Measurements from ENCODE around the gene CDC7. TPM values are rescaled to one million over a fixed set of nuclear protein-coding genes. Genes with fewer than 3 reads are reported as not detected.

Gene CDC7
- polyA plus RNA-seq, 2 of the 4 experiments (the other 2 are of a cell fraction): 10.1 to 16.8 TPM

DNA sequence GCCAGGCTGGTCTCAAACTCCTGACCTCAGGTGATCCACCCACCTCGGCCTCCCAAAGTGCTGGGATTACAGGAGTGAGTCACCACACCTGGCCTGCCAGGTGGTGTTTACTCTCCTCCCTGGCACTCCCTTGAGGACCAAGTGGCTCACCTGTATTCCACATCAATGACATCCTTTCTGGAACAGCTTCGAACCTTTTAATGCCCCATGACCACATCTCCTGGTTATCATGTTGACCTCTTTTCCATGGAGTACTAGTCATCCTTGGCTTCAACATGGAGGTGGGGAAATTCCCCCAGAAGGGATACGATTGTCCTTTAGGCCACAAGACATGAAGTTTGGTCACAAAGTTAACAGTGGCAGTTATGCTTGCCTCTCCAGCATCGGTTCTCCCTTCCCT, 66.9 kb downstream of the CDC7 start (continued):
- TF ChIP-seq GATA3 (IDR thresholded peaks at IDR 0.05; ENCODE audit: borderline replicate concordance): no peak
- TF ChIP-seq RNF2 (IDR thresholded peaks at IDR 0.05; ENCODE audit: borderline replicate concordance, low read depth): no peak
- no peak for TF ChIP-seq FOXS1 (CRISPR knock-in tag; IDR thresholded peaks at IDR 0.05)
- TF ChIP-seq RCOR1 (IDR thresholded peaks at IDR 0.05; ENCODE audit: low read depth, low read length): no peak
- TF ChIP-seq SMC3 (IDR thresholded peaks at IDR 0.05): no peak

GRCh38 chr1:91568261-91568660, 67.6 kb downstream of the CDC7 start:
- ChIA-PET POLR2A (no interaction called here), CTCF (no interaction called here)
- ATAC-seq (no peak), FAIRE-seq (no peak), DNase-seq (ENCODE audit: low read depth in 1 of 2, low spot score in 1 of 2) (no peak)
- H3K9me3 ChIP-seq: 0 out of 3 replicates have a peak, but pooled peaks cover 3% of the 10 kb centered on the region
- no peak overlapping the region for H3K4me3 ChIP-seq
- H3K4me2 ChIP-seq: no peak overlapping the region
- TF ChIP-seq JUNB (IDR thresholded peaks at IDR 0.05) (no peak), NFE2L2 (conservative IDR thresholded peaks at IDR 0.05; ENCODE audit: low read length) (no peak), HOXB13 (CRISPR knock-in tag; IDR thresholded peaks at IDR 0.05; ENCODE audit: low read depth) (no peak), EHF (CRISPR knock-in tag; IDR thresholded peaks at IDR 0.05) (no peak), E2F6 (IDR thresholded peaks at IDR 0.05; ENCODE audit: borderline replicate concordance, low read depth) (no peak), RCOR1 (IDR thresholded peaks at IDR 0.05; ENCODE audit: low read depth, low read length) (no peak), RARB (CRISPR knock-in tag; IDR thresholded peaks at IDR 0.05) (no peak), POLR2A (IDR thresholded peaks at IDR 0.05; ENCODE audit: low read length) (no peak)
- TF ChIP-seq, protein P1, sequence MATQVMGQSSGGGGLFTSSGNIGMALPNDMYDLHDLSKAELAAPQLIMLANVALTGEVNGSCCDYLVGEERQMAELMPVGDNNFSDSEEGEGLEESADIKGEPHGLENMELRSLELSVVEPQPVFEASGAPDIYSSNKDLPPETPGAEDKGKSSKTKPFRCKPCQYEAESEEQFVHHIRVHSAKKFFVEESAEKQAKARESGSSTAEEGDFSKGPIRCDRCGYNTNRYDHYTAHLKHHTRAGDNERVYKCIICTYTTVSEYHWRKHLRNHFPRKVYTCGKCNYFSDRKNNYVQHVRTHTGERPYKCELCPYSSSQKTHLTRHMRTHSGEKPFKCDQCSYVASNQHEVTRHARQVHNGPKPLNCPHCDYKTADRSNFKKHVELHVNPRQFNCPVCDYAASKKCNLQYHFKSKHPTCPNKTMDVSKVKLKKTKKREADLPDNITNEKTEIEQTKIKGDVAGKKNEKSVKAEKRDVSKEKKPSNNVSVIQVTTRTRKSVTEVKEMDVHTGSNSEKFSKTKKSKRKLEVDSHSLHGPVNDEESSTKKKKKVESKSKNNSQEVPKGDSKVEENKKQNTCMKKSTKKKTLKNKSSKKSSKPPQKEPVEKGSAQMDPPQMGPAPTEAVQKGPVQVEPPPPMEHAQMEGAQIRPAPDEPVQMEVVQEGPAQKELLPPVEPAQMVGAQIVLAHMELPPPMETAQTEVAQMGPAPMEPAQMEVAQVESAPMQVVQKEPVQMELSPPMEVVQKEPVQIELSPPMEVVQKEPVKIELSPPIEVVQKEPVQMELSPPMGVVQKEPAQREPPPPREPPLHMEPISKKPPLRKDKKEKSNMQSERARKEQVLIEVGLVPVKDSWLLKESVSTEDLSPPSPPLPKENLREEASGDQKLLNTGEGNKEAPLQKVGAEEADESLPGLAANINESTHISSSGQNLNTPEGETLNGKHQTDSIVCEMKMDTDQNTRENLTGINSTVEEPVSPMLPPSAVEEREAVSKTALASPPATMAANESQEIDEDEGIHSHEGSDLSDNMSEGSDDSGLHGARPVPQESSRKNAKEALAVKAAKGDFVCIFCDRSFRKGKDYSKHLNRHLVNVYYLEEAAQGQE (IDR thresholded peaks at IDR 0.05): no peak
- no peak overlapping the region for H3K27ac ChIP-seq
- H3K4me1 ChIP-seq: peaks cover 10% of the 10 kb centered on the region
- WGBS (ENCODE audit: missing lambda C conversion rate): 88% methylated on average over 7 of the region's 7 CpGs

- peak overlapping the region; percentile 13 to 57; a peak in 4 of 6 replicates for H3K27ac ChIP-seq
- H3K4me3 ChIP-seq: no peak overlapping the region
- CTCF ChIA-PET: no interaction called here
- DNase-seq (ENCODE audit: low read depth in 1 of 2, low spot score in 1 of 2) (peak; percentile 25 to 46), ATAC-seq (peak; percentile 86 to 88), FAIRE-seq (no peak)
- peak overlapping the region; percentile 36 for H3K4me2 ChIP-seq
- peaks cover 11% of the 10 kb centered on the region for H3K4me1 ChIP-seq
- 52% methylated on average over 7 of the region's 7 CpGs for WGBS (ENCODE audit: missing lambda C conversion rate)
- POLR2A ChIA-PET: no interaction called here
- H3K9me3 ChIP-seq: no peaks in the 10 kb centered on the region
- TF ChIP-seq SMC3 (IDR thresholded peaks at IDR 0.05): no peak
- TF ChIP-seq HOXA7 (CRISPR knock-in tag; IDR thresholded peaks at IDR 0.05): no peak
- TF ChIP-seq FOSL2 (IDR thresholded peaks at IDR 0.05): no peak
- peak; percentile 32; the same call in 1 of the 2 replicates for TF ChIP-seq FOSL2 (CRISPR knock-in tag; IDR thresholded peaks at IDR 0.05)
- TF ChIP-seq, protein P2, sequence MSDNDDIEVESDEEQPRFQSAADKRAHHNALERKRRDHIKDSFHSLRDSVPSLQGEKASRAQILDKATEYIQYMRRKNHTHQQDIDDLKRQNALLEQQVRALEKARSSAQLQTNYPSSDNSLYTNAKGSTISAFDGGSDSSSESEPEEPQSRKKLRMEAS (IDR thresholded peaks at IDR 0.05): peak; percentile 59
- no peak for TF ChIP-seq E2F6 (IDR thresholded peaks at IDR 0.05; ENCODE audit: borderline replicate concordance, low read depth)
- TF ChIP-seq CTCF (IDR thresholded peaks at IDR 0.05): no peak
- TF ChIP-seq RARB (CRISPR knock-in tag; IDR thresholded peaks at IDR 0.05): no peak
- no peak for TF ChIP-seq ZC3H11A (IDR thresholded peaks at IDR 0.05)
- TF ChIP-seq ZFP36 (IDR thresholded peaks at IDR 0.05; ENCODE audit: borderline replicate concordance, partially characterized antibody): no peak
- no peak for TF ChIP-seq HOXB13 (CRISPR knock-in tag; IDR thresholded peaks at IDR 0.05; ENCODE audit: low read depth)
- no peak for TF ChIP-seq TFCP2L1 (CRISPR knock-in tag; IDR thresholded peaks at IDR 0.05)
- no peak for TF ChIP-seq POLR2A (IDR thresholded peaks at IDR 0.05; ENCODE audit: low read length)
- TF ChIP-seq, protein P1 (IDR thresholded peaks at IDR 0.05): no peak; the same call in 1 of the 2 replicates
- TF ChIP-seq RCOR1 (IDR thresholded peaks at IDR 0.05; ENCODE audit: low read depth, low read length): no peak
Measured at GRCh38 chr1:91569411-91570119, 68.9 kb downstream of the CDC7 start.

All from A549 (cell line).